Smooth muscle cell (in vitro differentiated cells): ENCODE measurements around the gene LRP1. TPM values are rescaled to one million over a fixed set of nuclear protein-coding genes. Genes with fewer than 3 reads are reported as not detected.

Source experiments
- DNase-seq: peaks from one replicate; lab custom pipeline; 2025; ENCODE audit not compliant: unreplicated experiment; lab: John Stamatoyannopoulos, UW
- H2AFZ ChIP-seq: fragments of 200-600 bp; sonication (generic); 2 replicates; pipeline ENCODE4 v1.6.0; 2016; ENCODE audit warnings: antibody characterized with exemption, low read depth, mild to moderate bottlenecking
- H3F3A ChIP-seq: fragments of 200-600 bp; sonication (generic); 2 replicates; pipeline ENCODE4 v1.6.0; 2017; ENCODE audit warnings: antibody characterized with exemption, low read depth
- H3K27ac ChIP-seq: fragments of 200-600 bp; sonication (generic); 2 replicates; pipeline ENCODE4 v1.5.1; 2016; ENCODE audit warnings: low read depth, mild to moderate bottlenecking
- H3K27me3 ChIP-seq: fragments of 200-600 bp; sonication (generic); 2 replicates; pipeline ENCODE4 v1.6.1; 2016; ENCODE audit warnings: low read depth, mild to moderate bottlenecking
- H3K36me3 ChIP-seq: fragments of 200-600 bp; sonication (generic); 2 replicates; pipeline ENCODE4 v1.5.1; 2016; ENCODE audit warnings: low read depth
- H3K4me1 ChIP-seq: fragments of 200-600 bp; sonication (generic); 2 replicates; pipeline ENCODE4 v1.5.1; 2016; ENCODE audit warnings: low read depth
- H3K4me2 ChIP-seq: fragments of 200-600 bp; sonication (generic); 2 replicates; pipeline ENCODE4 v1.6.0; 2016; ENCODE audit warnings: mild to moderate bottlenecking
- H3K4me3 ChIP-seq: fragments of 200-600 bp; sonication (generic); 2 replicates; pipeline ENCODE4 v1.5.1; 2016; ENCODE audit warnings: mild to moderate bottlenecking
- H3K79me2 ChIP-seq: fragments of 200-600 bp; sonication (generic); 2 replicates; pipeline ENCODE4 v1.6.0; 2016; ENCODE audit warnings: low read depth, mild to moderate bottlenecking
- H3K9ac ChIP-seq: fragments of 200-600 bp; sonication (generic); 2 replicates; pipeline ENCODE4 v1.6.0; 2016; ENCODE audit warnings: low read depth
- H3K9me3 ChIP-seq: fragments of 200-600 bp; sonication (generic); replicated peaks from 2 replicates; pipeline ENCODE4 v1.5.1; 2016; ENCODE audit warnings: low read depth
- H4K20me1 ChIP-seq: fragments of 200-600 bp; sonication (generic); 2 replicates; pipeline ENCODE4 v1.6.0; 2016; ENCODE audit warnings: low read depth
- CTCF ChIP-seq: fragments of 200-600 bp; sonication (generic); IDR thresholded peaks from 2 replicates; pipeline ENCODE4 v1.5.1; 2017; ENCODE audit warnings: borderline replicate concordance, mild to moderate bottlenecking, antibody characterized with exemption; ENCODE audit not compliant: insufficient read depth, poor library complexity, severe bottlenecking
- WGBS: methylation state at CpG from one replicate; pipeline ENCODE4 v1.1.7; 2016; ENCODE audit warnings: low lambda C conversion rate; 5-methylcytosine and 5-hydroxymethylcytosine counted together
- polyA plus RNA-seq: library from polyadenylated mRNA; unstranded; fragments of >200 nt; fragmentation: Nextera tagmentation; extraction: Ambion mirVana; gene quantifications from 2 replicates; pipeline ENCODE4 v1.2.1, GENCODE V29; 2016
- total RNA-seq: library from RNA; depleted of rRNA; stranded (reverse); fragments of >200 nt; gene quantifications from 2 replicates; pipeline ENCODE4 v1.2.3, GENCODE V29; 2014

LRP1 gene
- total and polyA plus RNA-seq, 2 experiments from 2014 or later, result 75.3 to 95.4 TPM

GRCh38 chr12:57133013-57133569 is 4.8 kb downstream of the LRP1 start:
- peaks cover 97% of the 10 kb centered on the region for H3K79me2 ChIP-seq
- peak overlapping the region; percentile 19 for H3K4me3 ChIP-seq
- DNase-seq, result no peak
- no peaks in the 10 kb centered on the region for H3K36me3 ChIP-seq
- peak overlapping the region; percentile 92 for H3K27ac ChIP-seq
- H4K20me1 ChIP-seq, result peaks cover 88% of the 10 kb centered on the region
- WGBS, result 6% methylated on average over 4 of the region's 4 CpGs
- peaks cover 13% of the 10 kb centered on the region for H3F3A ChIP-seq
- peak overlapping the region; percentile 100 for H3K4me2 ChIP-seq
- no peaks in the 10 kb centered on the region for H3K9me3 ChIP-seq
- no peaks in the 10 kb centered on the region for H3K27me3 ChIP-seq
- peaks cover 53% of the 10 kb centered on the region for H3K4me1 ChIP-seq
- peak overlapping the region; percentile 44 for H3K9ac ChIP-seq
- no peak overlapping the region for H2AFZ ChIP-seq
- no peak for TF ChIP-seq CTCF

GRCh38 chr12:57133916-57134315 is 5.6 kb downstream of the LRP1 start:
- TF ChIP-seq CTCF, result no peak
- WGBS, result 57% methylated on average over 5 of the region's 6 CpGs
- H3F3A ChIP-seq, result peaks cover 13% of the 10 kb centered on the region
- peak overlapping the region; percentile 92 for H3K27ac ChIP-seq
- H3K27me3 ChIP-seq, result no peaks in the 10 kb centered on the region
- no peaks in the 10 kb centered on the region for H3K36me3 ChIP-seq
- no peak overlapping the region for H2AFZ ChIP-seq
- H3K79me2 ChIP-seq, result peaks cover 94% of the 10 kb centered on the region
- H4K20me1 ChIP-seq, result peaks cover 97% of the 10 kb centered on the region
- H3K9ac ChIP-seq, result no peak overlapping the region
- H3K4me2 ChIP-seq, result peak overlapping the region; percentile 100
- H3K4me3 ChIP-seq, result no peak overlapping the region
- no peaks in the 10 kb centered on the region for H3K9me3 ChIP-seq
- H3K4me1 ChIP-seq, result peaks cover 53% of the 10 kb centered on the region
- no peak for DNase-seq

DNA sequence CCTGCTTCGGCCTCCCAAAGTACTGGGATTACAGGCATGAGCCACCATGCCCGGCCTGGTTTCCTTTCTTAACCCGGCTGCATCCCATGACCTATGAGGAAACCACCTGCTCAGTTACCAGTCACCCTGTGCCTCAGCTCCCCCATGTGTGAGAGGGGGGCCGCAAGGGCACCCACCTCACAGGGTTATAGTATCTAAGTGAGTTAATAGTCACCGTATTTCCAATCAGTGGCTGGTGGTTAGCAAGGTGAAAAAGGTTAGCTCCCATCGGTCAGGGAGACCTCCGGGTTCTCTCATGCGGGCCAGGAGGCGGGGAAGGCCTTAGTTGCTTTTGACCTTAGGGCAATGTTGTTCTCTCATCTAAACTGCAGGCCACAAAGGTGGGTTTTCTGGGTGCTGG is 6.7 kb downstream of the LRP1 start:
- H4K20me1 ChIP-seq, result peaks cover 100% of the 10 kb centered on the region
- no peaks in the 10 kb centered on the region for H3K27me3 ChIP-seq
- H2AFZ ChIP-seq, result no peak overlapping the region
- H3K4me3 ChIP-seq, result no peak overlapping the region
- peak overlapping the region; percentile 27 for H3K4me2 ChIP-seq
- peaks cover 48% of the 10 kb centered on the region for H3K4me1 ChIP-seq
- no peak overlapping the region for H3K9ac ChIP-seq
- H3K9me3 ChIP-seq, result no peaks in the 10 kb centered on the region
- H3K36me3 ChIP-seq, result no peaks in the 10 kb centered on the region
- WGBS, result 68% methylated on average over 9 of the region's 9 CpGs
- no peak for DNase-seq
- H3K27ac ChIP-seq, result peak overlapping the region; percentile 92
- H3F3A ChIP-seq, result peaks cover 13% of the 10 kb centered on the region
- TF ChIP-seq CTCF, result no peak
- H3K79me2 ChIP-seq, result peaks cover 84% of the 10 kb centered on the region
